H1 (cell line): ENCODE measurements around the gene SPECC1. TPM values are rescaled to one million over a fixed set of nuclear protein-coding genes. Genes with fewer than 3 reads are reported as not detected.

Experiments used
- CTCF ChIA-PET: fragments of 300-600 bp; sonication (Branson Sonifier 250); formaldehyde crosslinking; loops from one replicate; lab custom pipeline; 2021; ENCODE audit not compliant: partially characterized antibody; lab: Charles Lee
- POLR2A ChIA-PET: fragments of 300-600 bp; sonication (Branson Sonifier 250); formaldehyde crosslinking; loops from one replicate; lab custom pipeline; 2021; ENCODE audit warnings: inconsistent platforms; ENCODE audit not compliant: partially characterized antibody; lab: Charles Lee
- DNase-seq, 2 experiments: peaks; one replicate each; pipeline versions ENCODE4 v3.0.0 to v3.0.0-alpha.2; 2010 to 2022; ENCODE audit warnings: low spot score in 2 of 2, low read depth in 1 of 2, mixed read lengths in 1 of 2
- FAIRE-seq: peaks from 2 replicates; lab custom pipeline; 2011; peaks lifted over from hg19 to GRCh38; lab: Jason Lieb, UNC
- H2AFZ ChIP-seq: 2 replicates; pipeline ENCODE4 v1.8.1; 2012; ENCODE audit warnings: low read length, inconsistent platforms
- H2AK5ac ChIP-seq: 2 replicates; pipeline ENCODE4 v1.6.1; 2013; ENCODE audit warnings: low read depth, low read length
- H2BK120ac ChIP-seq: replicated peaks from 2 replicates; pipeline ENCODE3; 2013; ENCODE audit warnings: low read depth, low read length, inconsistent platforms
- H2BK12ac ChIP-seq: 2 replicates; pipeline ENCODE4 v1.6.1; 2013; ENCODE audit warnings: low read depth, low read length
- H2BK15ac ChIP-seq: 2 replicates; pipeline ENCODE4 v1.6.1; 2013; ENCODE audit warnings: low read length
- H2BK20ac ChIP-seq: 2 replicates; pipeline ENCODE4 v1.6.1; 2013; ENCODE audit warnings: low read length
- H2BK5ac ChIP-seq: 2 replicates; pipeline ENCODE4 v1.6.1; 2013; ENCODE audit warnings: low read depth, low read length
- H3K14ac ChIP-seq: 2 replicates; pipeline ENCODE4 v1.6.1; 2013; ENCODE audit warnings: inconsistent platforms; ENCODE audit not compliant: insufficient read length
- H3K18ac ChIP-seq: 2 replicates; pipeline ENCODE4 v1.6.1; 2013; ENCODE audit warnings: low read length; ENCODE audit errors: extremely low read depth
- H3K23ac ChIP-seq: 2 replicates; pipeline ENCODE4 v1.6.1; 2013; ENCODE audit warnings: inconsistent platforms; ENCODE audit not compliant: insufficient read length
- H3K23me2 ChIP-seq: 2 replicates; pipeline ENCODE4 v1.6.1; 2013; ENCODE audit warnings: low read depth, low read length
- H3K27ac ChIP-seq: 2 replicates; pipeline ENCODE4 v1.6.1; 2011; ENCODE audit warnings: low read depth, low read length, inconsistent platforms
- H3K27me3 ChIP-seq, 4 experiments: replicated peaks in 1 of 4; 1 replicate in 1 of 4; 2 replicates in 3 of 4; pipeline versions ENCODE4 v1.6.1 to v1.8.1; 2011 to 2013; ENCODE audit warnings: low read length in 3 of 4, mild to moderate bottlenecking in 3 of 4, inconsistent platforms in 2 of 4, mixed read lengths in 2 of 4, moderate library complexity in 1 of 4; ENCODE audit not compliant: control insufficient read depth in 3 of 4, insufficient read depth in 3 of 4; ENCODE audit errors: extremely low read depth in 1 of 4
- H3K36me3 ChIP-seq, 4 experiments: 2 replicates each; pipeline versions ENCODE4 v1.6.1 to v1.8.1; 2011 to 2013; ENCODE audit warnings: mild to moderate bottlenecking in 4 of 4, low read length in 3 of 4, moderate library complexity in 2 of 4, control low read depth in 1 of 4, inconsistent platforms in 1 of 4; ENCODE audit not compliant: insufficient read depth in 4 of 4, control insufficient read depth in 2 of 4
- H3K4ac ChIP-seq: replicated peaks from 2 replicates; pipeline ENCODE3; 2013; ENCODE audit warnings: low read length, low read depth, mixed read lengths, inconsistent platforms; ENCODE audit not compliant: insufficient read length
- H3K4me1 ChIP-seq, 4 experiments: replicated peaks in 1 of 4; 1 replicate in 1 of 4; 2 replicates in 3 of 4; pipeline versions ENCODE4 v1.6.1 to v1.8.1; 2011 to 2013; ENCODE audit warnings: low read length in 3 of 4, inconsistent platforms in 2 of 4, mixed read lengths in 1 of 4; ENCODE audit not compliant: insufficient read depth in 4 of 4, control insufficient read depth in 3 of 4
- H3K4me2 ChIP-seq, 2 experiments: 2 replicates each; pipeline versions ENCODE4 v1.6.1 to v1.8.1; 2011 to 2013; ENCODE audit warnings: low read depth in 2 of 2, low read length in 2 of 2, control low read depth in 1 of 2, inconsistent platforms in 1 of 2, mild to moderate bottlenecking in 1 of 2; ENCODE audit not compliant: insufficient read depth in 1 of 2
- H3K4me3 ChIP-seq, 4 experiments: fragments of 200-600, 300-600 bp in 1 of 4; sonication (generic), shearing (Covaris generic), sonication (Bioruptor Twin) in 1 of 4; 2 replicates each; pipeline versions ENCODE4 v1.5.1 to v1.8.1; 2011 to 2016; ENCODE audit warnings: low read length in 4 of 4, low read depth in 3 of 4, control low read depth in 2 of 4, inconsistent platforms in 2 of 4, mild to moderate bottlenecking in 2 of 4, mixed read lengths in 1 of 4, moderate library complexity in 1 of 4; ENCODE audit not compliant: insufficient read depth in 2 of 4; ENCODE audit errors: extremely low read depth in 1 of 4
- H3K56ac ChIP-seq: replicated peaks from 2 replicates; pipeline ENCODE3; 2013; ENCODE audit warnings: low read depth, mild to moderate bottlenecking, mixed read lengths, low read length, inconsistent platforms; ENCODE audit not compliant: insufficient read length
- H3K79me1 ChIP-seq: 2 replicates; pipeline ENCODE4 v1.6.1; 2013; ENCODE audit warnings: low read depth, low read length, control low read depth
- H3K79me2 ChIP-seq, 2 experiments: 2 replicates each; pipeline versions ENCODE4 v1.6.1 to v1.8.1; 2012 to 2013; ENCODE audit warnings: low read length in 2 of 2, mild to moderate bottlenecking in 2 of 2, inconsistent platforms in 1 of 2; ENCODE audit not compliant: insufficient read depth in 2 of 2, control insufficient read depth in 1 of 2
- H3K9ac ChIP-seq, 4 experiments: replicated peaks in 1 of 4; 1 replicate in 1 of 4; 2 replicates in 3 of 4; pipeline versions ENCODE4 v1.6.1 to v1.8.1; 2011 to 2013; ENCODE audit warnings: low read depth in 3 of 4, low read length in 3 of 4, control low read depth in 2 of 4, mild to moderate bottlenecking in 2 of 4, moderate library complexity in 2 of 4, inconsistent platforms in 1 of 4; ENCODE audit errors: extremely low read depth in 1 of 4
- H3K9me3 ChIP-seq, 2 experiments: 2 replicates each; pipeline versions ENCODE4 v1.6.1 to v1.8.1; 2012 to 2013; ENCODE audit warnings: mild to moderate bottlenecking in 2 of 2, moderate library complexity in 2 of 2, control low read depth in 1 of 2, inconsistent platforms in 1 of 2, low read depth in 1 of 2, low read length in 1 of 2, mixed read lengths in 1 of 2; ENCODE audit not compliant: insufficient read depth in 2 of 2
- H4K20me1 ChIP-seq, 2 experiments: replicated peaks in 1 of 2; 2 replicates each; pipeline versions ENCODE3 to v1.8.1; 2011 to 2013; ENCODE audit warnings: inconsistent platforms in 2 of 2, low read length in 2 of 2, mild to moderate bottlenecking in 1 of 2; ENCODE audit not compliant: insufficient read depth in 2 of 2, control insufficient read depth in 1 of 2
- H4K5ac ChIP-seq: 2 replicates; pipeline ENCODE4 v1.6.1; 2013; ENCODE audit warnings: low read length, low read depth, mixed read lengths, inconsistent platforms; ENCODE audit not compliant: insufficient read length
- H4K8ac ChIP-seq: 2 replicates; pipeline ENCODE4 v1.8.0; 2013; ENCODE audit warnings: mild to moderate bottlenecking, moderate library complexity, low read length, inconsistent platforms; ENCODE audit not compliant: insufficient read depth; ENCODE audit errors: extremely low read depth
- H4K91ac ChIP-seq: replicated peaks from 2 replicates; pipeline ENCODE3; 2013; ENCODE audit warnings: low read length, mixed read lengths, inconsistent platforms; ENCODE audit not compliant: insufficient read length
- BACH1 ChIP-seq: IDR thresholded peaks from 2 replicates; pipeline ENCODE4 v1.6.1; 2012; ENCODE audit warnings: low read length, improper control_type of control experiment
- BCL11A ChIP-seq, 2 experiments: IDR thresholded peaks; one replicate each; pipeline ENCODE4 v1.6.1; 2011; ENCODE audit warnings: low read depth in 2 of 2, low read length in 2 of 2, mild to moderate bottlenecking in 2 of 2
- CREB1 ChIP-seq: IDR thresholded peaks from 2 replicates; pipeline ENCODE4 v1.6.1; 2012; ENCODE audit warnings: inconsistent platforms
- HDAC6 ChIP-seq: IDR thresholded peaks from one replicate; pipeline ENCODE4 v1.7.1; 2012; ENCODE audit warnings: low read depth, mild to moderate bottlenecking, inconsistent platforms, low read length, moderate library complexity
- POU5F1 ChIP-seq: IDR thresholded peaks from 2 replicates; pipeline ENCODE4 v1.6.1; 2011; ENCODE audit warnings: low read depth, mild to moderate bottlenecking, low read length, moderate library complexity
- SP1 ChIP-seq: IDR thresholded peaks from 2 replicates; pipeline ENCODE4 v1.6.1; 2011; ENCODE audit warnings: low read depth, low read length
- WGBS, 2 experiments: shearing (Covaris generic) in 1 of 2; methylation state at CpG; one replicate each; pipeline versions ENCODE4 v1.1.6 to v1.1.7; 2013 to 2015; ENCODE audit warnings: low lambda C conversion rate in 2 of 2, mixed read lengths in 2 of 2, inconsistent platforms in 1 of 2, low coverage in 1 of 2, missing lambda C conversion rate in 1 of 2; ENCODE audit not compliant: insufficient replicate concordance in 2 of 2, insufficient coverage in 1 of 2, insufficient read length in 1 of 2; ENCODE audit errors: extremely low coverage in 1 of 2, missing lambda C conversion rate in 1 of 2; 5-methylcytosine and 5-hydroxymethylcytosine counted together
- polyA plus RNA-seq, 7 experiments: library from polyadenylated mRNA; depleted of rRNA in 3 of 7; stranded (reverse) in 5 of 7; unstranded in 2 of 7; fragments of >200 nt in 5 of 7; fragments of 200-250 nt in 2 of 7; gene quantifications; 1 replicate in 5 of 7; 2 replicates in 1 of 7; 4 replicates in 1 of 7; pipeline versions ENCODE4 v1.2.1 to v1.2.3, GENCODE V29; 2011 to 2013; ENCODE audit warnings: missing spikeins in 2 of 7, mixed read lengths in 2 of 7
- total RNA-seq: library from RNA; stranded (reverse); fragmentation: NEBNext Ultra II Directional; extraction: Animal tissue kit (Norgen Biotek cat#: 25700); gene quantifications from 2 replicates; pipeline ENCODE4 v1.2.1, GENCODE V29; 2021

The SPECC1 gene
- total and polyA plus RNA-seq, 2 of the 8 experiments (the other 6 are each of a cell fraction or from before 2014, with no cell fraction given): 35.8 to 87.9 TPM

GRCh38 chr17:20302246-20302917 lies 293.2 kb downstream of the SPECC1 start:
- H2BK15ac ChIP-seq: no peak overlapping the region
- H4K20me1 ChIP-seq: peaks cover 0 to 1% of the 10 kb centered on the region in 2 experiments
- no peak overlapping the region for H3K18ac ChIP-seq
- H2BK20ac ChIP-seq: no peak overlapping the region
- DNase-seq: no peak
- no peak overlapping the region for H2AK5ac ChIP-seq
- H2BK5ac ChIP-seq: no peak overlapping the region
- H2BK12ac ChIP-seq: no peak overlapping the region
- no peaks in the 10 kb centered on the region for H3K4me1 ChIP-seq
- ChIA-PET POLR2A (no interaction called here), CTCF (interaction anchor here (1.0 kb wide), 1 partner anchor 11 kb away, joined by 3 read pairs; no protein-coding TSS in a partner anchor)
- H3K27me3 ChIP-seq: no peaks in the 10 kb centered on the region
- H3K4ac ChIP-seq: no peak overlapping the region
- 88% methylated on average over 9 of the region's 9 CpGs; no CpG with 5 or more reads in 1 of the 2 experiments for WGBS, 2 experiments
- no peak overlapping the region for H4K8ac ChIP-seq
- no peak overlapping the region for H3K4me3 ChIP-seq
- H3K79me2 ChIP-seq: no peaks in the 10 kb centered on the region
- H3K23ac ChIP-seq: no peak overlapping the region
- no peak overlapping the region for H3K14ac ChIP-seq
- H3K79me1 ChIP-seq: no peaks in the 10 kb centered on the region
- FAIRE-seq: no peak
- H3K23me2 ChIP-seq: no peaks in the 10 kb centered on the region
- H3K56ac ChIP-seq: no peak overlapping the region
- H3K4me2 ChIP-seq: no peak overlapping the region
- peaks cover 0 to 27% (median 12%) of the 10 kb centered on the region in 4 experiments; a peak in 5 of 8 replicates for H3K36me3 ChIP-seq
- H3K9ac ChIP-seq: no peak overlapping the region
- H4K5ac ChIP-seq: no peak overlapping the region
- no peak overlapping the region for H3K27ac ChIP-seq
- H3K9me3 ChIP-seq: peaks cover 9% of the 10 kb centered on the region in 2 experiments
- no peak overlapping the region for H2AFZ ChIP-seq
- H2BK120ac ChIP-seq: no peak overlapping the region
- no peak overlapping the region for H4K91ac ChIP-seq
- TF ChIP-seq HDAC6 (no peak), BCL11A (IDR thresholded peaks at IDR 0.05; ENCODE audit: low read depth in 2 of 2, low read length in 2 of 2) (no peak), BACH1 (no peak), CREB1 (no peak), SP1 (no peak), POU5F1 (no peak)
